Measurements from ENCODE around the gene RAB10. TPM values are rescaled to one million over a fixed set of nuclear protein-coding genes. Genes with fewer than 3 reads are reported as not detected.

Gene RAB10
- total RNA-seq, 3 donors from 2014 or later (not counting 1 experiment from before 2014, with no cell fraction given), result 35.8 to 44.2 (median 39.5) TPM

GRCh38 chr2:26173776-26174482 lies 140.0 kb downstream of the RAB10 start:
- H3K27ac ChIP-seq (ENCODE audit: low read length), result no peak overlapping the region
- no peak for ATAC-seq
- no peak for DNase-seq
- H3K36me3 ChIP-seq (ENCODE audit: control insufficient read depth, insufficient read depth, low read length), result no peaks in the 10 kb centered on the region
- WGBS (ENCODE audit: insufficient coverage), result 33% methylated on average over 45 of the region's 46 CpGs
- H3K27me3 Mint-ChIP-seq (ENCODE audit: low read depth in 2 of 2), result peaks cover 40 to 48% of the 10 kb centered on the region in 2 donors
- no peaks in the 10 kb centered on the region for H3K36me3 Mint-ChIP-seq
- intact Hi-C loops (cut with micrococcal nuclease), result loop anchor here (5.0 kb wide), 1 partner anchor 158 kb away; no protein-coding TSS in a partner anchor
- H3K4me3 Mint-ChIP-seq, result peak overlapping the region; percentile 83
- H3K9me3 ChIP-seq (ENCODE audit: control insufficient read depth, insufficient read depth, low read length), result no peaks in the 10 kb centered on the region
- peaks cover 17 to 27% of the 10 kb centered on the region in 2 donors for H3K4me1 Mint-ChIP-seq
- H3K4me1 ChIP-seq (ENCODE audit: control insufficient read depth, insufficient read depth, low read length), result peaks cover 27% of the 10 kb centered on the region
- H3K4me3 ChIP-seq (ENCODE audit: low read length), result no peak overlapping the region
- H3K9me3 Mint-ChIP-seq, result no peaks in the 10 kb centered on the region
- peaks cover 22% of the 10 kb centered on the region for H3K27me3 ChIP-seq (ENCODE audit: control insufficient read depth, insufficient read depth, low read length)
- TF ChIP-seq CTCF (IDR thresholded peaks at IDR 0.05), result no peak
- H3K27ac Mint-ChIP-seq, result peak overlapping the region in 1 of 2 donors; percentile 67

DNA sequence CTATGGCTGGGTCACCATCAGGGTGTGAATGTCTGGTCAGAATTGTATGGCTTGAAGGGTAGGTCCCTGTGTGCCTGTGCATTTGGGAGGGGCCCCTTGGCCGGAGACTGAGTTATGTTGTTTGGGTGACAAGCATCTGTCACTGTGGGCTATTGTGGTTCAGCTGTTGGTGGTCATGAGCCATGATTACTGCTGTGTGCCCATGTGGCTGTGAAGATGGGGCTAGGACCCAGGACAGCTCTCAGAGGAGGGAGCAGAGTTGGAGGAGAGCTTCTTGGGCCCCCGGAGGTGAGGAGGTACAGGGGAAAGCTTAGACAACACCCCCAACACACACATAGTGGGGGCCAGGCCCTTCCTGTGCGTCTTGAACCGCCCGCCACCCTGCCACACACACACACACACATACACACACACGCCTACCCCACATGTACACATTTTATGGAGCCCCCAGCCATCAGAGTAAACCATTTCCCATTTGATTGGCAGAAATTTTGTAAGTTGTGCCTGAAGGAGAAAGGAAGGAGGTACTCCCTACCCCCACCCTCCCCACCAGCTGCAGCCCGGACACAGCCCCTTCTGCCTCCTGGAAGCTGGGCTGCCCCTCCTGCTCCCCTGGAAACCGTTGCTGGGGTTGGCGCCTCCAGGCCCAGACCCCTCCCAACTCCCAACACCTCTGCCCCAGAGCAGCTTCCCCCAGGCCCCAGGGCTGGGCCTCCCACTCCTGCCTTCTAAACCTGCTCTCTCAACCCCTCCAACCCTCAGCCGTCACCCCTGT lies 141.0 kb downstream of the RAB10 start:
- peak; percentile 62 to 81 (median 75) for ATAC-seq
- no peaks in the 10 kb centered on the region for H3K36me3 Mint-ChIP-seq
- peaks cover 22 to 35% of the 10 kb centered on the region in 2 donors for H3K4me1 Mint-ChIP-seq
- no peak for TF ChIP-seq CTCF (IDR thresholded peaks at IDR 0.05)
- H3K4me3 Mint-ChIP-seq, result peak overlapping the region; percentile 83
- no peaks in the 10 kb centered on the region for H3K9me3 Mint-ChIP-seq
- peak overlapping the region in 1 of 2 donors; percentile 67 for H3K27ac Mint-ChIP-seq
- Histone ChIP-seq H3K27me3 (ENCODE audit: control insufficient read depth, insufficient read depth, low read length) (peaks cover 24% of the 10 kb centered on the region), H3K9me3 (ENCODE audit: control insufficient read depth, insufficient read depth, low read length) (no peaks in the 10 kb centered on the region), H3K4me3 (ENCODE audit: low read length) (no peak overlapping the region), H3K36me3 (ENCODE audit: control insufficient read depth, insufficient read depth, low read length) (no peaks in the 10 kb centered on the region), H3K4me1 (ENCODE audit: control insufficient read depth, insufficient read depth, low read length) (peaks cover 34% of the 10 kb centered on the region), H3K27ac (ENCODE audit: low read length) (no peak overlapping the region)
- intact Hi-C loops (cut with micrococcal nuclease), result loop anchor here (5.0 kb wide), 1 partner anchor 157 kb away; no protein-coding TSS in a partner anchor
- DNase-seq, result no peak
- peaks cover 40 to 46% of the 10 kb centered on the region in 2 donors for H3K27me3 Mint-ChIP-seq (ENCODE audit: low read depth in 2 of 2)
- WGBS (ENCODE audit: insufficient coverage), result 69% methylated on average over 8 of the region's 10 CpGs

DNA sequence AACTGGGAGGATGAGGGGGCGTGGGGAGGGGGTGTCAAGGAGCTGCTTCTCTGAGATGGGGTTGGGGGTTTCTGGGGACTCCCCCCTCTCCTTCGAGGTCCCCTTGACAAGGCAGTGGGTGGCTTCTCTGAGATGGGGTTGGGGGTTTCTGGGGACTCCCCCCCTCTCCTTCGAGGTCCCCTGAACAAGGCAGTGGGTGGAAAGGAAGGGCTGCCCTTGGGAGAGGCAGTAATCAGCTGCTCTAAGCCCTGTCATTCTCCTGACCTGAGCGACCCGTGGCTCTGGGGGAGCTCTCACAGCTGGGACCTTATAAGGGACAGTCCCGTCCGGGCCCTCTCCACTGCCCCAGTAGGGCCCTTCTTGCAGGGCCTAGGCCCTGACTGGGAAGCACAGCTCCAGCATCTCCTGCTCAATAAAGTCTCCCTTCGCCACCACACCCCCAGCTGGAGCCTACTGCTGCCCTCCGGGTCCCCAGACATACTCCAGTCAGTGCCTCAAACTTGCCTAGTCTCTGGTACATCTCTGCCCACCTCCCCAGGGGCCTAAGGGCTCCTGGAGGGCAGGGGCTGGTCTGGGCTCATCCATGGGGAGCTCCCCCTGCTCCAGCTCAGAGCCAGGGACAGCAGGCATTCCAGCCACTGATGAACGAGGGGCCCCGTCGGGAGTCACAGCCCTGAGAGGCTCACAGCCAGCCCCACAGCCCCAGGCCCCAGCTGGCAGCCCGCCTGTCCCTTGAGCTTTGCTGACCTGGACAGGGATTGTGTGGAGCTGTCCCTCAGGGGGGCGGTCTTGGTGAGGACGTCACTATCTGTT lies 141.8 kb downstream of the RAB10 start:
- no peaks in the 10 kb centered on the region for H3K9me3 ChIP-seq (ENCODE audit: control insufficient read depth, insufficient read depth, low read length)
- no peak overlapping the region for H3K4me3 Mint-ChIP-seq
- H3K36me3 ChIP-seq (ENCODE audit: control insufficient read depth, insufficient read depth, low read length), result no peaks in the 10 kb centered on the region
- TF ChIP-seq CTCF (IDR thresholded peaks at IDR 0.05), result no peak
- H3K4me1 Mint-ChIP-seq, result peaks cover 22 to 39% of the 10 kb centered on the region in 2 donors
- H3K27me3 Mint-ChIP-seq (ENCODE audit: low read depth in 2 of 2), result peaks cover 46 to 51% of the 10 kb centered on the region in 2 donors
- no peaks in the 10 kb centered on the region for H3K36me3 Mint-ChIP-seq
- peaks cover 34% of the 10 kb centered on the region for H3K4me1 ChIP-seq (ENCODE audit: control insufficient read depth, insufficient read depth, low read length)
- no peaks in the 10 kb centered on the region for H3K9me3 Mint-ChIP-seq
- no peak overlapping the region for H3K4me3 ChIP-seq (ENCODE audit: low read length)
- ATAC-seq (no peak), DNase-seq (no peak)
- 75% methylated on average over 14 of the region's 15 CpGs for WGBS (ENCODE audit: insufficient coverage)
- H3K27ac ChIP-seq (ENCODE audit: low read length), result no peak overlapping the region
- no peak overlapping the region for H3K27ac Mint-ChIP-seq
- intact Hi-C loops (cut with micrococcal nuclease), result no loop called here
- peaks cover 24% of the 10 kb centered on the region for H3K27me3 ChIP-seq (ENCODE audit: control insufficient read depth, insufficient read depth, low read length)

Data from natural killer cell (primary cell).